Subcutaneous adipose tissue (tissue), 4 donors: ENCODE data around the gene ANKRD24. TPM values are rescaled to one million over a fixed set of nuclear protein-coding genes. Genes with fewer than 3 reads are reported as not detected.

Source experiments
- total RNA-seq, 4 donors: library from RNA; depleted of rRNA; stranded (reverse); fragments of >200 nt; gene quantifications; one replicate each; pipeline ENCODE4 v1.1.0, GENCODE V29; 2016
- TF ChIP-seq, protein P1 (sequence below): fragments of 450-650 bp; IDR thresholded peaks from one replicate; pipeline ENCODE4 v1.5.1; 2016; ENCODE audit warnings: low read depth, mild to moderate bottlenecking, control low read depth, antibody characterized with exemption, moderate library complexity

ANKRD24 gene
- total RNA-seq, 4 donors from 2014 or later: 0.68 to 2.9 (median 1.6) TPM

DNA sequence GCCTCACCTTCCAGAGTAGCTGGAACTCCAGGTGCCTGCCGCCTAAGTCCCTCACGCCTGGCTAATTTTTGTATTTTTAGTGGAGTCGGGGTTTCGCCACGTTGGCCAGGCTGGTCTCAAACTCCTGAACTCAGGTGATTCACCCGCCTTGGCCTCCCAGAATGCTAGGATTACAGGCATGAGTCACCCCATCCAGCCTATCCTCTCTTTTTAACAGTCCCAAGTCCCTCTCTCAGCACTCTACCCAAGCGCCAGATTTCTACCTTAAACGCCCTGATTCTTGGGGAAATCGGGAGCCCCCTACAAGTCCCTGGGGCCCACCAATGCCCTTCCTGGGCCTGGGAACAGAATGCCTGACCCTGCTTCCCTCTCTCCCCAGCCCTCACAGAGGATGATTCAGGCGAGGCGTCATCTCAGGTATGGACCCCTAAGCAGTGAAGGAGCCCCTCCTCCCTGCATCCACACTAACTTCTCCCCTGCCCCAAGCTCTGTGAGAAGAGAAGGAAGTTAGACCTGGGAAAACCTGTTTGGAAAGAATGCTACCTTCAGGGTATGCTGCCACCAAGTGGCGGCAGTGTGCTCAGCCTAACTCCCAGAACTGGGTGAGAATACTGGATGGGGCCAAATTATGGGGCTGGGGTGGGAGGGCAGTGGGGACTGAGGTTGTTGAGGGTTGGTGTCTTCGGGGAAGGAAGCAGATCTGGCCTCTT lies 26.1 kb downstream of the ANKRD24 start:
- TF ChIP-seq, protein P1, sequence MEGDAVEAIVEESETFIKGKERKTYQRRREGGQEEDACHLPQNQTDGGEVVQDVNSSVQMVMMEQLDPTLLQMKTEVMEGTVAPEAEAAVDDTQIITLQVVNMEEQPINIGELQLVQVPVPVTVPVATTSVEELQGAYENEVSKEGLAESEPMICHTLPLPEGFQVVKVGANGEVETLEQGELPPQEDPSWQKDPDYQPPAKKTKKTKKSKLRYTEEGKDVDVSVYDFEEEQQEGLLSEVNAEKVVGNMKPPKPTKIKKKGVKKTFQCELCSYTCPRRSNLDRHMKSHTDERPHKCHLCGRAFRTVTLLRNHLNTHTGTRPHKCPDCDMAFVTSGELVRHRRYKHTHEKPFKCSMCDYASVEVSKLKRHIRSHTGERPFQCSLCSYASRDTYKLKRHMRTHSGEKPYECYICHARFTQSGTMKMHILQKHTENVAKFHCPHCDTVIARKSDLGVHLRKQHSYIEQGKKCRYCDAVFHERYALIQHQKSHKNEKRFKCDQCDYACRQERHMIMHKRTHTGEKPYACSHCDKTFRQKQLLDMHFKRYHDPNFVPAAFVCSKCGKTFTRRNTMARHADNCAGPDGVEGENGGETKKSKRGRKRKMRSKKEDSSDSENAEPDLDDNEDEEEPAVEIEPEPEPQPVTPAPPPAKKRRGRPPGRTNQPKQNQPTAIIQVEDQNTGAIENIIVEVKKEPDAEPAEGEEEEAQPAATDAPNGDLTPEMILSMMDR: no peak

GRCh38 chr19:4210166-4210731 lies 27.8 kb downstream of the ANKRD24 start:
- TF ChIP-seq, protein P1: no peak

DNA sequence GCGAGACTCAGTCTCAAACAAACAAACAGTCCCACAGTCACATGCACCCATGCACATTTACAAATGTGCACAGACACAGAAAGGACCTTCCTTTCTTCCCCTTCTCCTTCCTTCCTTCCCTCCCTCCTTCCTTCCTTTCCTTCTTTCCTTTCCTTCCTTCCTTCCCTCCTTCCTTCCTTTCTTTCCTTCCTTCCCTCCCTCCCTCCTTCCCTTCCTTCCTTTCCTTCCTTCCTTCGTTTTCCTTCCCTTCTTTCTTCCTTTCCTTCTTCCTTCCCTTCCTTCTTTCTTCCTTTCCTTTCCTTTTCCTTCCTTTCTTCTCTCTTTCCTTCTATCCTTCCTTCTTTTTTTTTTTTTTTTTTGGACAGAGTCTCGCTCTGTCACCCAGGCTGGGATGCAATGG lies 30.6 kb downstream of the ANKRD24 start:
- TF ChIP-seq, protein P1: no peak

DNA sequence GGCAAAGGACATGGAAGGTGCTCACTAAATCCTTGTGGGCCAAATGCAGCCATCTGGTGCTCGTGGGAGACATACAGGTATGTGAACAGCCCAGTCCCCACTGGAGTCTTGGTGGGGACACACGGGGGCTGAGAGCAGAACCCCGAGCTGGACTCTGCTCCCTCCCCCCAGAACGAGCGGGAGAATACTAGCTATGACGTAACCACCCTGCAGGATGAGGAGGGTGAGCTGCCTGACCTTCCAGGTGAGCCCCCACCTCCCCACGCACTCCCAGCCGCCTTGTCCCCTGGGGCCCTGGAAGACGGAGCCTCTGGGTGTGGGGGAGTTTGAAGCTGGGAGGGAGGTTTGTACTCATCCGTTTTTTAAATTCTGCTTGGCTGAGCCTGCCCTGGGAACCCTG lies 33.3 kb downstream of the ANKRD24 start:
- TF ChIP-seq, protein P1: no peak

DNA sequence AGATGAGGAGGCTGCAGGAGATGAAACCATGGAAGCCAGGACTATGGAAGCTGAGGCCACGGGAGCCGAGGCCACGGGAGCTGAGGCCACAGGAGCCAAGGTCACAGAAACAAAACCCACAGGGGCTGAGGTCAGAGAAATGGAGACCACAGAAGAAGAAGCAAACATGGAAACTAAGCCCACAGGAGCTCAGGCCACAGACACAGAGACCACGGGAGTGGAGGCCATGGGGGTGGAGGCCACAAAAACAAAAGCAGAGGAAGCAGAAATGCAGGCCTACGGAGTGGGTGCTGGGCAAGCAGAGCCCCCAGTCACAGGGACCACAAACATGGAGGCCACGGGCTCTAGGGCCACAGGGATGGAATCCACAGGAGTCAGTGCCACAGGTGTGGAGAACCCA lies 34.4 kb downstream of the ANKRD24 start:
- TF ChIP-seq, protein P1: no peak

GRCh38 chr19:4217429-4218264 lies 35.2 kb downstream of the ANKRD24 start:
- TF ChIP-seq, protein P1: no peak

GRCh38 chr19:4220188-4220587 lies 37.7 kb downstream of the ANKRD24 start:
- TF ChIP-seq, protein P1: no peak
